ENCODE measurements around the gene EIF2S1. TPM values are rescaled to one million over a fixed set of nuclear protein-coding genes. Genes with fewer than 3 reads are reported as not detected.

EIF2S1 gene
- total and polyA plus RNA-seq, 5 donors from 2014 or later = 35.3 to 172 (median 128) TPM

DNA sequence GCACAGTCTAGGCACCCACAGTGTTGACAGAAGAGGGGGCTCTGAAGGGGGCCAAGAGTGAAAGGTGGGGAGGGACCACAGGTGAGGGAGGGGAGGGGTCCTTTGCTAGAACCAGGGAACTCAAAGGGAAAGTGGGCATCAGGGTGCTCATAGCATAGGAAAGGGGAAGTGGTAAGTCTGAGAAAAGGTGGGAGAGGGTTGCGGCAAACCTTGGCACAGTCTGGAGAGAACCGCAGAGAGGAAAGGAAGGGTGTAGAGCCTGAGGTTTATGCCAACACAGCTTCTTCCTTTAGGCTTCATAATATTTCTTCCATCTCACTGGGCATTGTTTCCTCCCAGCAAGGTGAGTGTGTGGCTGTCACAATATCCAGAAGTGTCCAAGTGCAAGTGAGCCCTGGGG lies 63.3 kb downstream of the EIF2S1 start:
- Mint-ChIP-seq H3K27ac (no peak overlapping the region), H3K9me3 (no peaks in the 10 kb centered on the region)
- DNase-seq = no peak

DNA sequence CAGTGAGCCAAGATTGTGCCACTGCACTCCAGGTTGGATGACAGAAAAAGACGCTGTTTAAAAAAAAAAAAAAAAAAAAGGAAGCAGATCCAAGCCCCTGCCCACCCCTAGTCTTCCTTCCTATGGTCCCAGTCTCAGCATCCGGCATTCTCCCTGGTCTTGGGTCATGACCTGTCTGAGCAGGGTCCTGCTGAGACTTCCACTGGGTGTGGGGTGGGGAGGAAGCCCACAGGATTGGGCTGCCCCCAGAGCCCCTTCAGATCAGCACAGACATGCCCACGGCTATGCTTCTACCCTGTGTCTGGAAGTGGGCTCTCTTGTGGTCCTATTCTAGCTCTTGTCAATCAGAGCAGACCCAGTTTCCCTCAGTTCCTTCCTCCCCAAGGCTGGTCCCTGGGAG lies 64.4 kb downstream of the EIF2S1 start:
- no peak for ATAC-seq (ENCODE audit: low read depth in 2 of 2)
- no peaks in the 10 kb centered on the region for H3K4me1 ChIP-seq (ENCODE audit: control insufficient read depth, insufficient read depth, low read length, poor library complexity, severe bottlenecking)

More for the DNA sequence above, 63.3 kb downstream of the EIF2S1 start:
- no peaks in the 10 kb centered on the region for H3K36me3 ChIP-seq (ENCODE audit: control insufficient read depth, insufficient read depth, low read length)
- H3K9me3 ChIP-seq (ENCODE audit: control insufficient read depth in 2 of 2, low read length in 2 of 2) = no peaks in the 10 kb centered on the region
- no peak for ATAC-seq (ENCODE audit: low read depth in 2 of 2)
- Mint-ChIP-seq H3K4me1 (peaks cover 0 to 4% (median 0%) of the 10 kb centered on the region in 4 donors), H3K36me3 (no peaks in the 10 kb centered on the region), H3K4me3 (no peak overlapping the region), H3K27me3 (peaks cover 13% of the 10 kb centered on the region)
- no peak overlapping the region for H3K4me3 ChIP-seq (ENCODE audit: low read depth, low read length)
- H3K27me3 ChIP-seq (ENCODE audit: control insufficient read depth, insufficient read depth, low read length) = no peaks in the 10 kb centered on the region
- H3K27ac ChIP-seq (ENCODE audit: insufficient read depth, low read length, poor library complexity, severe bottlenecking) = no peak overlapping the region
- no peaks in the 10 kb centered on the region for H3K4me1 ChIP-seq (ENCODE audit: control insufficient read depth, insufficient read depth, low read length, poor library complexity, severe bottlenecking)

DNA sequence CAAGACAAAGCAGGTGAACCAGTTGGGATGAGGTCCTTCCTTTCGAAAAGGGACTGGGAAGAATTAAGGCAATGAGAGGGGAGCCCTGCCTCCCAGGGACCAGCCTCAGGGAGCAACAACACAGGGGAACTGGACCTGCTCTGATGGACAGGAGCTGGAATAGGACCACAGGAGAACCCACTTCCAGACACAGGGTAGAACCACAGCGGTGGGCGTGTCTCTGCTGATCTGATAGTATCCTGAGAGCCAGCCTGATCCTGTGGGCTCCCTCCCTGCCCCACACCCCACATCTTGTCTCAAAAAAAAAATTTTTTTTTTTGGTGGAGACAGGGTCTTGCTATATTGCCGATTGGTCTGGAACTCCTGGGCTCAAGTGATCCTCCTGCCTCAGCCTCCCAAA lies 65.5 kb downstream of the EIF2S1 start:
- DNase-seq = no peak
- peak overlapping the region in 1 of 3 donors; percentile 38 for H3K27ac Mint-ChIP-seq
- no peaks in the 10 kb centered on the region for H3K36me3 ChIP-seq (ENCODE audit: control insufficient read depth, insufficient read depth, low read length)
- no peak for ATAC-seq (ENCODE audit: low read depth in 2 of 2)
- peaks cover 0 to 4% (median 0%) of the 10 kb centered on the region in 4 donors for H3K4me1 Mint-ChIP-seq
- H3K9me3 Mint-ChIP-seq = no peaks in the 10 kb centered on the region
- H3K27ac ChIP-seq (ENCODE audit: insufficient read depth, low read length, poor library complexity, severe bottlenecking) = no peak overlapping the region
- peaks cover 12% of the 10 kb centered on the region for H3K27me3 Mint-ChIP-seq
- no peak overlapping the region for H3K4me3 ChIP-seq (ENCODE audit: low read depth, low read length)
- no peaks in the 10 kb centered on the region for H3K9me3 ChIP-seq (ENCODE audit: control insufficient read depth in 2 of 2, low read length in 2 of 2)
- H3K4me3 Mint-ChIP-seq = no peak overlapping the region
- no peaks in the 10 kb centered on the region for H3K27me3 ChIP-seq (ENCODE audit: control insufficient read depth, insufficient read depth, low read length)
- H3K36me3 Mint-ChIP-seq = no peaks in the 10 kb centered on the region
- no peaks in the 10 kb centered on the region for H3K4me1 ChIP-seq (ENCODE audit: control insufficient read depth, insufficient read depth, low read length, poor library complexity, severe bottlenecking)

More for the DNA sequence above, 64.4 kb downstream of the EIF2S1 start:
- Mint-ChIP-seq H3K4me3 (no peak overlapping the region), H3K27me3 (peaks cover 12% of the 10 kb centered on the region), H3K4me1 (peaks cover 0 to 4% (median 0%) of the 10 kb centered on the region in 4 donors), H3K9me3 (no peaks in the 10 kb centered on the region), H3K27ac (no peak overlapping the region), H3K36me3 (no peaks in the 10 kb centered on the region)
- Histone ChIP-seq H3K36me3 (ENCODE audit: control insufficient read depth, insufficient read depth, low read length) (no peaks in the 10 kb centered on the region), H3K9me3 (ENCODE audit: control insufficient read depth in 2 of 2, low read length in 2 of 2) (no peaks in the 10 kb centered on the region), H3K27me3 (ENCODE audit: control insufficient read depth, insufficient read depth, low read length) (no peaks in the 10 kb centered on the region), H3K4me3 (ENCODE audit: low read depth, low read length) (no peak overlapping the region), H3K27ac (ENCODE audit: insufficient read depth, low read length, poor library complexity, severe bottlenecking) (no peak overlapping the region)
- no peak for DNase-seq

GRCh38 chr14:67426161-67426560 lies 66.0 kb downstream of the EIF2S1 start:
- ATAC-seq (ENCODE audit: low read depth in 2 of 2) (no peak), DNase-seq (no peak)
- no peaks in the 10 kb centered on the region for H3K36me3 ChIP-seq (ENCODE audit: control insufficient read depth, insufficient read depth, low read length)
- Mint-ChIP-seq H3K36me3 (no peaks in the 10 kb centered on the region), H3K4me1 (peaks cover 0 to 4% (median 0%) of the 10 kb centered on the region in 4 donors), H3K27ac (peak overlapping the region in 1 of 3 donors; percentile 26), H3K27me3 (peaks cover 12% of the 10 kb centered on the region), H3K4me3 (no peak overlapping the region), H3K9me3 (no peaks in the 10 kb centered on the region)
- H3K27me3 ChIP-seq (ENCODE audit: control insufficient read depth, insufficient read depth, low read length) = no peaks in the 10 kb centered on the region
- H3K4me3 ChIP-seq (ENCODE audit: low read depth, low read length) = no peak overlapping the region
- H3K27ac ChIP-seq (ENCODE audit: insufficient read depth, low read length, poor library complexity, severe bottlenecking) = no peak overlapping the region
- H3K9me3 ChIP-seq (ENCODE audit: control insufficient read depth in 2 of 2, low read length in 2 of 2) = no peaks in the 10 kb centered on the region
- no peaks in the 10 kb centered on the region for H3K4me1 ChIP-seq (ENCODE audit: control insufficient read depth, insufficient read depth, low read length, poor library complexity, severe bottlenecking)

GRCh38 chr14:67426983-67427606 lies 67.0 kb downstream of the EIF2S1 start:
- Mint-ChIP-seq H3K27me3 (peaks cover 12% of the 10 kb centered on the region), H3K4me3 (no peak overlapping the region), H3K36me3 (no peaks in the 10 kb centered on the region), H3K27ac (no peak overlapping the region), H3K4me1 (peaks cover 0 to 4% (median 0%) of the 10 kb centered on the region in 4 donors), H3K9me3 (no peaks in the 10 kb centered on the region)
- no peaks in the 10 kb centered on the region for H3K27me3 ChIP-seq (ENCODE audit: control insufficient read depth, insufficient read depth, low read length)
- H3K27ac ChIP-seq (ENCODE audit: insufficient read depth, low read length, poor library complexity, severe bottlenecking) = no peak overlapping the region
- DNase-seq = peak; percentile 60 to 82 (median 76)
- H3K4me1 ChIP-seq (ENCODE audit: control insufficient read depth, insufficient read depth, low read length, poor library complexity, severe bottlenecking) = no peaks in the 10 kb centered on the region
- H3K4me3 ChIP-seq (ENCODE audit: low read depth, low read length) = no peak overlapping the region
- H3K9me3 ChIP-seq (ENCODE audit: control insufficient read depth in 2 of 2, low read length in 2 of 2) = no peaks in the 10 kb centered on the region
- H3K36me3 ChIP-seq (ENCODE audit: control insufficient read depth, insufficient read depth, low read length) = no peaks in the 10 kb centered on the region
- ATAC-seq (ENCODE audit: low read depth in 2 of 2) = peak; percentile 79 to 83

- Histone ChIP-seq H3K27ac (ENCODE audit: insufficient read depth, low read length, poor library complexity, severe bottlenecking) (no peak overlapping the region), H3K9me3 (ENCODE audit: control insufficient read depth in 2 of 2, low read length in 2 of 2) (no peaks in the 10 kb centered on the region), H3K27me3 (ENCODE audit: control insufficient read depth, insufficient read depth, low read length) (no peaks in the 10 kb centered on the region), H3K36me3 (ENCODE audit: control insufficient read depth, insufficient read depth, low read length) (no peaks in the 10 kb centered on the region), H3K4me1 (ENCODE audit: control insufficient read depth, insufficient read depth, low read length, poor library complexity, severe bottlenecking) (no peaks in the 10 kb centered on the region), H3K4me3 (ENCODE audit: low read depth, low read length) (no peak overlapping the region)
- Mint-ChIP-seq H3K36me3 (no peaks in the 10 kb centered on the region), H3K27ac (no peak overlapping the region), H3K9me3 (no peaks in the 10 kb centered on the region), H3K4me3 (no peak overlapping the region), H3K4me1 (peaks cover 0 to 4% (median under 1%) of the 10 kb centered on the region in 4 donors), H3K27me3 (peaks cover 11% of the 10 kb centered on the region)
- DNase-seq (no peak), ATAC-seq (ENCODE audit: low read depth in 2 of 2) (no peak)
Observed at GRCh38 chr14:67428501-67429031, 68.4 kb downstream of the EIF2S1 start.

GRCh38 chr14:67429510-67430205 lies 69.5 kb downstream of the EIF2S1 start:
- H3K27me3 ChIP-seq (ENCODE audit: control insufficient read depth, insufficient read depth, low read length) = no peaks in the 10 kb centered on the region
- peaks cover 7% of the 10 kb centered on the region for H3K27me3 Mint-ChIP-seq
- no peaks in the 10 kb centered on the region for H3K9me3 Mint-ChIP-seq
- DNase-seq = no peak
- no peak overlapping the region for H3K4me3 ChIP-seq (ENCODE audit: low read depth, low read length)
- no peak overlapping the region for H3K27ac ChIP-seq (ENCODE audit: insufficient read depth, low read length, poor library complexity, severe bottlenecking)
- H3K4me1 ChIP-seq (ENCODE audit: control insufficient read depth, insufficient read depth, low read length, poor library complexity, severe bottlenecking) = no peaks in the 10 kb centered on the region
- no peak overlapping the region for H3K27ac Mint-ChIP-seq
- H3K9me3 ChIP-seq (ENCODE audit: control insufficient read depth in 2 of 2, low read length in 2 of 2) = no peaks in the 10 kb centered on the region
- H3K4me3 Mint-ChIP-seq = no peak overlapping the region
- no peaks in the 10 kb centered on the region for H3K36me3 ChIP-seq (ENCODE audit: control insufficient read depth, insufficient read depth, low read length)
- H3K4me1 Mint-ChIP-seq = peaks cover 0 to 4% (median 2%) of the 10 kb centered on the region in 4 donors
- ATAC-seq (ENCODE audit: low read depth in 2 of 2) = no peak
- no peaks in the 10 kb centered on the region for H3K36me3 Mint-ChIP-seq
